NCI-H2107 treated with DMSO at 0.1 percent for 48 hours (cell line): Measurements from ENCODE around the gene TBPL1.

Source experiments
- DNase-seq: peaks from one replicate; lab custom pipeline; 2025; ENCODE audit not compliant: unreplicated experiment; lab: John Stamatoyannopoulos, UW

The TBPL1 gene

DNA sequence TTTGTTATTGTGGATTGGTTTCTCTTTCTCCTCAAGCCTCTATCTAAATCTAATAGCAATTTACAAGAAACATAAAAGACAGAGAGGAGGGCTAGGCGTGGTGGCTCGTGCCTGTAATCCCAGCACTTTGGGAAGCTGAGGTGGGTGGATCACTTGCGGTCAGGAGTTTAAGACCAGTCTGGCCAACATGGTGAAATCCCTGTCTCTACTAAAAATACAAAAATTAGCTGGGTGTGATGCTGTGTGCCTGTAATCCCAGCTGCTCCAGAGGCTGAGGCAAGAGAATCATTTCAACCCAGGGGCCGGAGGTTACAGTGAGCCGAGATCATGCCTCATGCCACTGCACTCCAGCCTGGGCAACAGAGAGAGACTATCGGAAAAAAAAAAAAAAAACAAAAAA is 52.8 kb downstream of the TBPL1 start:
- DNase-seq, result no peak

GRCh38 chr6:134007077-134007476 is 54.1 kb downstream of the TBPL1 start:
- DNase-seq, result peak; percentile 80

GRCh38 chr6:134009876-134010275 is 56.9 kb downstream of the TBPL1 start:
- no peak for DNase-seq

DNA sequence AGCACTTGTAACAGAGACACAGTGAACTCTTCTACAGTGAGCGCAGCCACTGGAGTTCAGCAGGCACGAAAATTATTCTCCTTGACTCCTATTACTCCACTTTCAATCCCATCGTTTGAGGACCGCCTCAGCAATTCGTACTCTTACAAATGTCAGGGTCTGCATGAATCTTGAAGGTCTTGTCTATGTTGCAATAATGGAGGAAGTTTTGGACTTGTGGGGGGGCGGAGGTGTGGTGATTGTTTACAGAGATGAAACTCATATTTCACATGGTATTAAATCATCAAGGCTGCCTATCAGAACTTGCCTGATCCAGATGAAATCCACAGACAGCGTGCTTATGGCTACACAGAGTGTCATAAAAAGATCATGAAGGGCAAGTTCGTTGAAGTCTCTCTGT is 57.4 kb downstream of the TBPL1 start:
- DNase-seq, result no peak

GRCh38 chr6:134010974-134011373 is 58.0 kb downstream of the TBPL1 start:
- no peak for DNase-seq

- DNase-seq, result no peak
Measured at GRCh38 chr6:134014588-134015137, 61.6 kb downstream of the TBPL1 start.

DNA sequence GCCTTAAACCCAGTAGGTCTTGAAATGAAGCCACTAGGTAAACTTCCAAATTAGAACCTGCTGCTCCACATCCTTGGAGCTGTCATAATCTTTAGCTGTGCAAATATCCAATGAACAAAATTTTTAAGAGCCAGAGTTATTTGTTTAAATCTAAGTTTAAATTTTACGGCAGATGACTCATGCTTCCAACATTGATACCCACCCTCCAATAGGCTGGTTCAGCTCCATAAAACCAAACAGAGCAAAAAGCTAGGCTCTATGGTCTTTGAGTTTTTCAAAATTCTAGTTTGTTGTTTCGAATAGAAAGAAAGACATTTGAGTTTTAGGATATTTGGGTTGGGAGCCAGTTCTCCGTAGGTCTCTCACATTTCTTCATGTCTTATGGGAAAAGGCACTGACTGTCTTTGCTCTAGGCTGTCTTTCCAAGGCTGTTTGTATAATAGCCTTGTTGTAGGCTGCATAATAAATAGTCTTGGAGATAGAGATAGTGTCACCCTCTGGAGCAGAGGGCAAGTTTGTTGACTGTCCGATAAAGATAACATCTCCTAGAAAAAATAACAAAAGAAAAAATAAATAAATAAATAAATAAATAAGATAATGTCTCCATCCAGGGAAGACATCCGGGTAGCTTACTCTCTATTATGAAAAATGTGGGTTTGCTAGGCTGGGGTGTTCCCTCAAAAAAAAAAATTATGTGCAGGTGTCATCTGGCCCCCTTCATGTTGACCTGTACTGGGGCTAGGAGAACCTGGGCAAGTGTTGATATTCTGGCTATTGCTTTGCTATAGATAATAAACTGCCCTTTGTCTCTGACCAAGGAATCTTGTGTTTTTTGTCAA is 62.9 kb downstream of the TBPL1 start:
- no peak for DNase-seq

GRCh38 chr6:134016558-134016814 is 63.5 kb downstream of the TBPL1 start:
- DNase-seq, result no peak

- no peak for DNase-seq
Measured at GRCh38 chr6:134020071-134020470, 67.0 kb downstream of the TBPL1 start.

- DNase-seq, result no peak
Measured at GRCh38 chr6:134020543-134020942, 67.5 kb downstream of the TBPL1 start.

GRCh38 chr6:134020968-134021367 is 67.9 kb downstream of the TBPL1 start:
- no peak for DNase-seq

DNA sequence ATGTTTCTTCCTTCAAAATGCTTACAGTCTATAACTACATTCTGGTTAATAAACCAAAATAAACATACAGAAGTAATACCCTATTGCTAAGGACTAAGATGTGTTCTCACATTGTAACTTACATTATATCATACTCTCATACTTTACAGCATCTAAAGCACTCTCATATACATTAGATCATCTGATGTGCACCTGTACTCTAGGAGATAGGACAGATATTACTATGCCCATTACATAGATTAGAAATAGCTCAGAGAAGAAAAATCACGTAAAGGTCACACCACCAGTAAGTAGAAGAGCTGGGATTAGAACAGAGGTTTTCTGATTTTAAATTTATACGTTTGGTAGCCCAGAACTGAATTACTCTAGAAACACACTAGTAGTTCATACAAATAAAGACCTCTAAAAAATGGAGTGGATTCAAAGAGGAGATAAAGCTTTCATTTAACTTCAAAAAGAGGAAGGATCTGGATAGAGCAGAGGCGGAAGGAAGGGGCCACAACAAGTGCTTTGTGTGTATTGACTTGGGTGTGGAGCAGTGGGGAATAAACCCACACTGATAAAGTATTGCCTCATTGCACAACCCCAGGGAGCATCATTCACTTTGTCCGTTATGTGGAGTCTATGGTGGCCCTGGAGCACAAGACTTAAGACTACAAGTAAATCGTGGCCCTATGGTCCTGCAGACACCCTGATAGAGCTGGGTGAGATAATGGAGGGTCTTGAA is 68.5 kb downstream of the TBPL1 start:
- no peak for DNase-seq

DNA sequence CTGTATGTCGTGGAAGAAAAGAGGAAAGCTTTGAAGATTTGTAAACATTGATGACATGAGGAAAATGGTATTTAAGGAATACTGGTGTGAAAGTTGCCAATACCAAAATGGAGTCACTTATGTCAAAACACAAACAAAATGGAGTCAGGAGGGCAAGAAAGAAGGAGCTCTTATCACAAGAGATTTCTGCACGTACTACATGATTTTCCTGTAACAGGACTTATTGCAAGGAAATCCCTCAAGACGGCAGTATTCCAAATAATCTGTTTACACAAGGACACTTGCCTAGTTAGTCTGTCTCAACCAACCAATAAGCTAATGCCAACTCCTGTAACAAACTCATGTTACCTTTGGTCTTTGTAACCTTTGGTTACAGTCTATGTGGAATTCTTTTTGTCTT is 69.6 kb downstream of the TBPL1 start:
- no peak for DNase-seq

DNA sequence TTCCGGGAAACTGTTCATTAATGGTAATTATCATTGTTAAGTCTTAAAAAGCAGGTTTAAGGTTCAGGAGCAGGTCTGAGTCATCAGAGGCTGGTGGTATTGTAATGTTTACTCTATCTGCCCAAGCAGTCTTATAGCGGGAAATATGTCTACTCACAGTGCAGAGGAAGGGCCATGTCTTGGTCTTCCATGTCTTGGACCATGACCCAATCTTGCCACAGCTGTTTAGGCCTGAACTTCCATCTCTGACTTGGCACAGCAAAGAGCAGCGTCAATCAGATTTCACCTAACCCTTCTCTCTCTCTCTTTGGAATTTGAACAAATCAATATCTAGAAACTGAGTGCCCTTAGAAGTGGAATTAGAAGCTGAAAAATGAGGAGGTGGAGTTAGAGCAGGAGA is 73.6 kb downstream of the TBPL1 start:
- DNase-seq, result no peak

- no peak for DNase-seq
Measured at GRCh38 chr6:134028438-134028837, 75.4 kb downstream of the TBPL1 start.

DNA sequence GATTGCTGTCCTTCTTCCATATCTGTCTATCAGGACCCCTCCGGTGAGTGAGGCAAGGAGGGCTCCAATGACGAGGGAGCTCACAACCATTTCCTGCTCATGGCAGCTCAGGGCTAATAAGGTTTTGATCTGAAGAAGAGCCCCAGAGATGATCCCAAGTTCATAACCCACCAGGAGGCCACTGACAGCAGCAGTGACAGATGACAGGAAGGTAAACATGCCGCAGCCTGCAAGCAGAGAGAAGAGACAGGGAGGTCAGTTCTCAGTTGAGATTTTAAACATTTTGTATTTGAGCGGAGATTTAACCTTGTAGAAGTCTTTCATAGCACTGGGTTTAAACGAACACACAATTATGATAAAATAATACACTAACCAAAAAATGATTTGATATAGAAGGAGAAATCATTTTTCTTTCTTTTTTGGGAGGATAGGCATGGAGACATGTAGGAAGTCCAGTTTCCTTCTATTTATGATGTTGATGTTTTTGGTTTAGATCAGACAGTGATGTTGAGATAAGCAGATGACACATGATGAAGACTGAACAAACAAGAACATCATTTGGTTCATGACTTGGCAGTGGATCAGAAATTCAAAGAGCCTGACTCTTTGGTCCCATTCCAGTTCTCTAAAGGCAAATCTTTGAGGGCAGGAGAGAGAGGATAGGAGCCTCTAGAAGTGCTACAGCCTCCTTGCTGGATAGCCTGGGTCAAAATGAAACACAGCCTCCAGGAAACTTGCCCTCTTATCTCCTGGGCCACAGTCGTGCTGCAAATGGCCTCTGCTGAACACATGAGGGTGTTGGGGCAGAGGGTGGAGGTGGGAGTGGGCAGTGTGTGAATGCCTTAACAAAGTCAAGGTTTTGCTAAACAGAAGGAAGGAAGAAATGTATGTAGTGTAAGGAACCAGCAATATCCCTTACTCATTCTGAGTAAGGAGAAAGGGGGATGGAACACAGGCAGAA is 76.8 kb downstream of the TBPL1 start:
- DNase-seq, result no peak

DNA sequence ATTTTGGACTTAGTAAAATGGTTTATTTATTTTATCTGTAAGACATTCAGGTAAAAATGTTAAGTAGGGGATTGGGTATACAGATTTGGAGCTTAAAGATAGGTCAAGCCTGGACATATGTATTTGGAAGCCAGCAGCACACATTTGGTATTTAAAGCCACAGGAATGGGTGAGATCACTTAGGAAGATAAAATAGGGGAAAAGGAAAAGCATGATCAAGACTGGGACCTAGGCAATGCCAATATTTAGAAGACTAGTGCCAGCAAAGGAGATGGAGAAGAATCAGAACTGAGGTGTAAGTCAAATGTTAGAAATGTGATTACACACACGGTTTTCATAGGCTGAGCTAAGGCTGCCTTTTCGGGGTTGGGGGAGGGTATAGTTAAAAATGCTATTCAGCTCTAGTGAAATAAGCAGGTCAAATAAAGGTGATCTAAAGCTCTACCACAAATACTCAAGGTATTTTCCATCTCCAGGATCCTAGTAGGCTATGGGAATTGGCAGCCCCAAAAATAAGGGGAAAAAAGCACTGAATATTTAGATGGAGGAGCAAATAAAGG is 78.8 kb downstream of the TBPL1 start:
- no peak for DNase-seq

GRCh38 chr6:134034478-134034877 is 81.5 kb downstream of the TBPL1 start:
- DNase-seq, result no peak

DNA sequence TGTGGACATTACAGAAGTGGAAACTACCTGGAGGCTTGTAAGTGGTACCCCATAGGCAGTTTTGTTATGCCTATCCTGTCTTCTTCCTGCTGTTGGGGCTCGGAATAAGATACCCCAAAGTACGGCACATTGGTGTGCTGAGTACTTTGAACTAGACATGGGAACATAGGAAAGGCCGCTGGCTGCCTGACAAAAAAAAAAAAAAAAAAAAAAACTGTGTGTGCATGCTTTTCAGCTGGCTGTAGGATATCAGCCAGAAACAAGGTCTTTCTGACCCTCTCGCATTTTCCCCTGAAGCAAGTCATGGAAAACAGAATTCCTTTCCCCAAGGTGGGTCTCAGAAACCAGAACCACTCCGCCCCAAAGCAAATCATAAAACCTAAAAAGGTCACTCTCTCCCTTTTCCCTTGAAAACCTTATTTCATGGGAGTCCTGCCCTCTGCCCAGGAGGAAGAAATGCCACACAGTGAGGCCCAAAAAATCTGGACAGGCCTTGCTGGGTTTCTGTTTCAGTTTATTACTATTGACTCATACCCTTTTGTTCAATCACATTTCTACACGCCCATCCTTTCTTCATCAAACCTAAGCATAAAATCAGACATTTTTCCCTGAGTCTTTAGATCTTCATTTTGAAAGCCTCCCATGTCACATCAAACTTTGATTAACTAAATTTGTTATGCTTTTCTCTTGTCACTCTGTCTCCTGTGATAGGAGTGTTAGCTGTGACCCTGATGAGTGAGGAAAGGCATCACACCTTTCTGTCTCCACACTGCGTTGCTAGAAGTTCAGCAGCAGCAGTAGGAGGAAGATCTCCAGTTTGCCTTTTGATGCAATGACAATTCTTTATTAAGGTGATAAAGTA is 82.2 kb downstream of the TBPL1 start:
- DNase-seq, result no peak

GRCh38 chr6:134035823-134036296 is 82.8 kb downstream of the TBPL1 start:
- peak; percentile 68 for DNase-seq
